OCI-LY7 (cell line): Measurements from ENCODE around the gene ASAH2. TPM values are rescaled to one million over a fixed set of nuclear protein-coding genes. Genes with fewer than 3 reads are reported as not detected.
A peak's percentile ranks its signal among the peaks of the same experiment; 100 is the strongest.

Source experiments
- BruUV-seq: library from RNA; stranded (reverse); fragments of 400-500 nt; replicated peaks from 2 replicates; lab custom pipeline; 2021; lab: Mats Ljungman, UMichigan
- CTCF ChIA-PET: fragments of 300-600 bp; sonication (Branson Sonifier 250); formaldehyde crosslinking; loops from one replicate; lab custom pipeline; 2022; ENCODE audit warnings: antibody characterized with exemption; ENCODE audit not compliant: unreplicated experiment; lab: Charles Lee
- POLR2A ChIA-PET: fragments of 300-600 bp; sonication (Branson Sonifier 250); formaldehyde crosslinking; loops from one replicate; lab custom pipeline; 2022; ENCODE audit warnings: antibody characterized with exemption; lab: Charles Lee
- DNase-seq: peaks from one replicate; pipeline ENCODE4 v3.0.0-alpha.2; 2015; ENCODE audit warnings: low spot score
- H2AFZ ChIP-seq: fragments of 200-600 bp; sonication (generic), shearing (Covaris generic); 2 replicates; pipeline ENCODE4 v1.6.1; 2014; ENCODE audit warnings: mild to moderate bottlenecking, antibody characterized with exemption, low read length, moderate library complexity
- H3K27ac ChIP-seq: fragments of 200-600 bp; sonication (generic); 2 replicates; pipeline ENCODE4 v1.5.1; 2014; ENCODE audit warnings: mixed run types, low read depth, mild to moderate bottlenecking, moderate library complexity, low read length, inconsistent platforms; ENCODE audit not compliant: poor library complexity, severe bottlenecking
- H3K36me3 ChIP-seq: fragments of 200-600 bp; sonication (generic); 2 replicates; pipeline ENCODE4 v1.6.1; 2014; ENCODE audit warnings: mild to moderate bottlenecking, antibody characterized with exemption, low read length, moderate library complexity, mixed read lengths; ENCODE audit not compliant: insufficient read depth
- H3K4me1 ChIP-seq: fragments of 200-600 bp; sonication (generic); 2 replicates; pipeline ENCODE4 v1.5.1; 2014; ENCODE audit warnings: mild to moderate bottlenecking, low read length; ENCODE audit not compliant: insufficient read depth, poor library complexity, severe bottlenecking
- H3K4me2 ChIP-seq: fragments of 200-600 bp; sonication (generic); 2 replicates; pipeline ENCODE4 v1.6.1; 2014; ENCODE audit warnings: mild to moderate bottlenecking, low read length
- H3K4me3 ChIP-seq: fragments of 200-600 bp; sonication (generic); 2 replicates; pipeline ENCODE4 v1.5.1; 2014; ENCODE audit warnings: mild to moderate bottlenecking, low read depth, low read length; ENCODE audit not compliant: poor library complexity, severe bottlenecking
- H3K79me2 ChIP-seq: fragments of 200-600 bp; sonication (generic); 2 replicates; pipeline ENCODE4 v1.6.1; 2016; ENCODE audit warnings: low read depth, mild to moderate bottlenecking, low read length, moderate library complexity, mixed read lengths; ENCODE audit not compliant: insufficient read depth
- H3K9me2 ChIP-seq: fragments of 200-600 bp; sonication (generic); 2 replicates; pipeline ENCODE4 v1.6.1; 2016; ENCODE audit warnings: mild to moderate bottlenecking, low read length, mixed read lengths; ENCODE audit not compliant: insufficient read depth
- H3K9me3 ChIP-seq: fragments of 200-600 bp; sonication (generic); 2 replicates; pipeline ENCODE4 v1.6.1; 2014; ENCODE audit warnings: mild to moderate bottlenecking, mixed run types, low read length, mixed read lengths
- H4K20me1 ChIP-seq: fragments of 200-600 bp; sonication (generic); 2 replicates; pipeline ENCODE4 v1.6.1; 2014; ENCODE audit warnings: mild to moderate bottlenecking, antibody characterized with exemption, low read length, moderate library complexity, mixed read lengths; ENCODE audit not compliant: insufficient read depth
- EZH2phosphoT487 ChIP-seq: fragments of 200-600 bp; sonication (generic); IDR thresholded peaks from 2 replicates; pipeline ENCODE4 v1.6.1; 2018; ENCODE audit warnings: low read depth, borderline replicate concordance, mild to moderate bottlenecking, mixed run types, antibody characterized with exemption, low read length, moderate library complexity, mixed read lengths
- intact Hi-C: fragments of 100-400 bp; cut with micrococcal nuclease; formaldehyde crosslinking; loops from one replicate; pipeline ENCODE4 v1.10.0; 2022; ENCODE audit not compliant: unreplicated experiment
- total RNA-seq, 2 experiments: library from RNA; depleted of rRNA in 1 of 2; stranded (reverse); fragments of >200 nt in 1 of 2; shearing (Covaris generic) in 1 of 2; gene quantifications; 2 replicates each; pipeline ENCODE4 v1.2.3, GENCODE V29; 2014 to 2022
- TF ChIP-seq, protein P1 (sequence below): fragments of 200-600 bp; sonication (generic); conservative IDR thresholded peaks from 2 replicates; pipeline ENCODE4 v1.5.1; 2014; ENCODE audit warnings: mild to moderate bottlenecking, antibody characterized with exemption, low read length, moderate library complexity, mixed read lengths

ASAH2 gene
- total RNA-seq, 2 experiments from 2014 or later: not detected

DNA sequence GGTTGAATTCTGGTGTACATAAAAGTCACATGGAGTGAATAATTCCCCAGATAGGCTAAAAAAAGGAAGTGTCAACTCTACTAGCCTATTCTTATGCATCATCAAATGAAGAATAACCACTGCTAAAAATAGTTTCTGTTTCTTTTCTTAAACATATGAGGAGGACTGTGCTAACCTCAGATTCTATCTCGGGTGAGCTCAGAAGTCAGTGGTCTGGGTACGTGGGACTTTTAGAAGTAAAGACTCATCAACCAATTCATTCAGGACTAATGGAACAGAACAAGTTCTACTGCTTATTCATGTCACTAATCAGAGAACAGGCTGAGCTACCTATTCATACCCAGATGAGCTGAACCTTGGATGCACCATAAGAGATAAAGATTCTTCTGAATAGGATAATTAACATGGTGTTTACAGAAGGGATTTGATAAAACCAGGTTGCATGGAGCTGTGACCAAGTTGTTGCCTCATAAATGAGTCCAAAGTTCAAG is 9.5 kb upstream of the ASAH2 start:
- Histone ChIP-seq H3K4me2 (peak overlapping the region; percentile 27; the same call in 1 of the 2 replicates), H3K4me3 (no peak overlapping the region), H3K36me3 (no peaks in the 10 kb centered on the region), H4K20me1 (no peaks in the 10 kb centered on the region), H2AFZ (no peak overlapping the region), H3K27ac (no peak overlapping the region), H3K4me1 (peaks cover 12% of the 10 kb centered on the region), H3K9me3 (no peaks in the 10 kb centered on the region), H3K9me2 (no peaks in the 10 kb centered on the region), H3K79me2 (no peaks in the 10 kb centered on the region)
- no peak for TF ChIP-seq EZH2phosphoT487
- TF ChIP-seq, protein P1, sequence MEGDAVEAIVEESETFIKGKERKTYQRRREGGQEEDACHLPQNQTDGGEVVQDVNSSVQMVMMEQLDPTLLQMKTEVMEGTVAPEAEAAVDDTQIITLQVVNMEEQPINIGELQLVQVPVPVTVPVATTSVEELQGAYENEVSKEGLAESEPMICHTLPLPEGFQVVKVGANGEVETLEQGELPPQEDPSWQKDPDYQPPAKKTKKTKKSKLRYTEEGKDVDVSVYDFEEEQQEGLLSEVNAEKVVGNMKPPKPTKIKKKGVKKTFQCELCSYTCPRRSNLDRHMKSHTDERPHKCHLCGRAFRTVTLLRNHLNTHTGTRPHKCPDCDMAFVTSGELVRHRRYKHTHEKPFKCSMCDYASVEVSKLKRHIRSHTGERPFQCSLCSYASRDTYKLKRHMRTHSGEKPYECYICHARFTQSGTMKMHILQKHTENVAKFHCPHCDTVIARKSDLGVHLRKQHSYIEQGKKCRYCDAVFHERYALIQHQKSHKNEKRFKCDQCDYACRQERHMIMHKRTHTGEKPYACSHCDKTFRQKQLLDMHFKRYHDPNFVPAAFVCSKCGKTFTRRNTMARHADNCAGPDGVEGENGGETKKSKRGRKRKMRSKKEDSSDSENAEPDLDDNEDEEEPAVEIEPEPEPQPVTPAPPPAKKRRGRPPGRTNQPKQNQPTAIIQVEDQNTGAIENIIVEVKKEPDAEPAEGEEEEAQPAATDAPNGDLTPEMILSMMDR: no peak
- BruUV-seq: no TSS peak
- ChIA-PET POLR2A (interaction anchor here (1.9 kb wide), 1 partner anchor 10 kb away, joined by 5 read pairs; the partner anchor contains the start of gene ASAH2), CTCF (interaction anchor here (1.3 kb wide), 1 partner anchor 15 kb away, joined by 4 read pairs; no protein-coding TSS in a partner anchor)
- intact Hi-C loops: no loop called here
- peak; percentile 37 for DNase-seq

DNA sequence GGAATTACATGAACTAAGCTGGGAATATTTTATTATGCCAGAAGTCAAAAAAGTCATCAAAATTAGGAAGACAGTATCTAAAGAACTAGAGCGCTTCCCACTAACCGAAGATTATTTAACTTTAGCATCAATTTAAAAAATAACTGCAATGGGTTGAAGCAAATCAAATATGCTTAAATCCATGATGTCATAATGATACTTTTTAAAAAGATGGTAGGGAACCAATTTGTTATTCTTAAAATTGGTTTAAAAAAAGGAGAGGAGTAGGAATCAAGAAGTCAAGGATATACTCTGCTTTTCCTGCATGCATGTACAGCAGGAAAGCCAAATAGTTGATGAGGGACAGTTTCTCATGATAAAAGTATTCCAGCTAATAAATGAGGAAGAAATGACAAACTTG is 3.2 kb upstream of the ASAH2 start:
- TF ChIP-seq, protein P1: no peak
- no peak for TF ChIP-seq EZH2phosphoT487
- H4K20me1 ChIP-seq: no peaks in the 10 kb centered on the region
- ChIA-PET CTCF (no interaction called here), POLR2A (interaction anchor here (0.7 kb wide), 1 partner anchor 643 kb away, joined by 9 read pairs; no protein-coding TSS in a partner anchor)
- H2AFZ ChIP-seq: no peak overlapping the region
- no peaks in the 10 kb centered on the region for H3K9me3 ChIP-seq
- H3K79me2 ChIP-seq: no peaks in the 10 kb centered on the region
- no TSS peak for BruUV-seq
- intact Hi-C loops: no loop called here
- no peak overlapping the region for H3K4me3 ChIP-seq
- no peak overlapping the region for H3K4me2 ChIP-seq
- H3K9me2 ChIP-seq: no peaks in the 10 kb centered on the region
- H3K36me3 ChIP-seq: no peaks in the 10 kb centered on the region
- no peak for DNase-seq
- H3K4me1 ChIP-seq: no peaks in the 10 kb centered on the region
- no peak overlapping the region for H3K27ac ChIP-seq

DNA sequence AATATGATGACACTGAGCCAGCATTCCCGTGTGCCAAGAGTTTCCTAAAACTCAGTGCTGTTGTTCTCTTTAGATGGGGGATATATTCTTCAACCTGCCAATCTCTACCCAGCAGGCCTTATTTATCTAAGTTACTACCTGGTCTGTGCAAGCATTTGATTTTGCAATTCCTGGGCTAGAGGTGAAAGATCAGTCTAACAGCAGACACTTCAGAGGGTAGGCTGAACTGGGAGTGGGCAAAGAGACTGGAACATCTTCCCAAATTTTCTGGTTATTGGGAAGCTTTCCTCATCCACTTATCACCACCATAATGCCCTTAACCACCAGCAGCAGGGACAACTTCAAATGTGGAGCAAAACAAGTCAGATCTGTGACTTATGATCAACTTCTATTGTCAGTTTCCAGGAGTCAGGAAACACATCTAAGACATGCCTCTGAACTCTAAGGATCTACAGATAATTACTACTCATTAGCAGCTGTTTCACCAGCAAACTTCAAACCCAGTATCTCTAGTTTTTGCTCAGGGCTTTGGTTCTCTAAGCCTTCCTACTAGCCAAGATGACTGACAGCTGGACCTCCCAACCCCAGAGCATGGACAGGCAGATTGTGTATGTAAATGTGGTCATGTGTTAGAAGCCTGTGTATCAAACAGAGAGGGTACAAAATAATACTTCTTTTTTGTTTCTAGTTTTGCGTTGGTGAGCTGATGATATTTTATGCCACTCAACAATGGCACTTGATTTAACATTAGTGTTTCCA is 1.0 kb downstream of the ASAH2 start:
- H3K9me2 ChIP-seq: no peaks in the 10 kb centered on the region
- H2AFZ ChIP-seq: no peak overlapping the region
- ChIA-PET CTCF (no interaction called here), POLR2A (interaction anchor here (1.6 kb wide), 1 partner anchor 10 kb away, joined by 5 read pairs; no protein-coding TSS in a partner anchor)
- intact Hi-C loops: no loop called here
- H3K4me1 ChIP-seq: no peaks in the 10 kb centered on the region
- no peak overlapping the region for H3K4me2 ChIP-seq
- no peak for TF ChIP-seq EZH2phosphoT487
- TF ChIP-seq, protein P1: no peak
- DNase-seq: no peak
- no peaks in the 10 kb centered on the region for H4K20me1 ChIP-seq
- no peaks in the 10 kb centered on the region for H3K79me2 ChIP-seq
- H3K27ac ChIP-seq: no peak overlapping the region
- no peak overlapping the region for H3K4me3 ChIP-seq
- H3K36me3 ChIP-seq: no peaks in the 10 kb centered on the region
- no peaks in the 10 kb centered on the region; the same call in 1 of the 2 replicates for H3K9me3 ChIP-seq
- BruUV-seq: no TSS peak
